Glomerular visceral epithelial cell (primary cell): ENCODE measurements around the gene PRR5.
"Not testable (repeated sequence)": the region's sequence is repeated elsewhere in the genome, so short reads cannot be mapped to it uniquely, and the experiment has no call there.

Experiments used
- DNase-seq: peaks from one replicate; pipeline ENCODE4 v3.0.0-alpha.2; 2016; ENCODE audit errors: extremely low spot score

The PRR5 gene

GRCh38 chr22:44734801-44735517, 33.0 kb downstream of the PRR5 start:
- DNase-seq = no peak

GRCh38 chr22:44735518-44736428, 33.8 kb downstream of the PRR5 start:
- peak; percentile 65 for DNase-seq

GRCh38 chr22:44736581-44737405, 34.8 kb downstream of the PRR5 start:
- DNase-seq = no peak

- no peak for DNase-seq
Observed at GRCh38 chr22:44737406-44738346, 35.7 kb downstream of the PRR5 start.

- DNase-seq = peak; percentile 36
Observed at GRCh38 chr22:44738347-44738715, 36.3 kb downstream of the PRR5 start.

GRCh38 chr22:44739024-44739423, 37.0 kb downstream of the PRR5 start:
- no peak for DNase-seq

GRCh38 chr22:44739666-44740065, 37.7 kb downstream of the PRR5 start:
- DNase-seq = peak; percentile 56

GRCh38 chr22:44740307-44740706, 38.3 kb downstream of the PRR5 start:
- no peak for DNase-seq

GRCh38 chr22:44741929-44742328, 39.9 kb downstream of the PRR5 start:
- DNase-seq = no peak

GRCh38 chr22:44743247-44743646, 41.2 kb downstream of the PRR5 start:
- no peak for DNase-seq

- DNase-seq = no peak
Observed at GRCh38 chr22:44743804-44744211, 41.8 kb downstream of the PRR5 start.

GRCh38 chr22:44745853-44746789, 44.1 kb downstream of the PRR5 start:
- peak; percentile 32 for DNase-seq

GRCh38 chr22:44747784-44748127, 45.8 kb downstream of the PRR5 start:
- not testable (repeated sequence) for DNase-seq

GRCh38 chr22:44748524-44748923, 46.5 kb downstream of the PRR5 start:
- DNase-seq = no peak

- no peak for DNase-seq
Observed at GRCh38 chr22:44750481-44750880, 48.5 kb downstream of the PRR5 start.

- DNase-seq = no peak
Observed at GRCh38 chr22:44752285-44753188, 50.5 kb downstream of the PRR5 start, which contains the start of gene ARHGAP8. Gene ARHGAP8 (plus strand): TSS chr22:44752575. CDS start chr22:44786528, 33,953 bp downstream.

- peak; percentile 43 for DNase-seq
Observed at GRCh38 chr22:44753189-44754042, 51.4 kb downstream of the PRR5 start.

GRCh38 chr22:44754998-44755397, 53.0 kb downstream of the PRR5 start:
- no peak for DNase-seq
